Hepatic stellate cell (primary cell): Measurements from ENCODE around the gene CDCP2.

Source experiments
- DNase-seq: peaks from one replicate; pipeline ENCODE4 v3.0.0; 2011; ENCODE audit warnings: low spot score

Gene CDCP2

GRCh38 chr1:54088385-54088784, 64.4 kb downstream of the CDCP2 start:
- DNase-seq, result no peak

GRCh38 chr1:54086754-54087153, 66.0 kb downstream of the CDCP2 start:
- no peak for DNase-seq

GRCh38 chr1:54084794-54085193, 68.0 kb downstream of the CDCP2 start:
- DNase-seq, result no peak
